GM06990 (cell line): ENCODE data around the gene PERCC1.

ENCODE experiments used
- DNase-seq: peaks from one replicate; pipeline ENCODE4 v3.0.0-alpha.2; 2011; ENCODE audit not compliant: insufficient read length; ENCODE audit errors: extremely low read depth
- H3K27me3 ChIP-seq: replicated peaks from 2 replicates; pipeline ENCODE4 v1.6.0; 2011; ENCODE audit warnings: low read length; ENCODE audit not compliant: control insufficient read depth, insufficient read depth
- H3K36me3 ChIP-seq: 2 replicates; pipeline ENCODE4 v1.5.1; 2011; ENCODE audit warnings: low read length; ENCODE audit not compliant: control insufficient read depth, insufficient read depth
- H3K4me3 ChIP-seq: replicated peaks from 2 replicates; pipeline ENCODE4 v1.5.1; 2011; ENCODE audit warnings: low read depth, mild to moderate bottlenecking, control low read depth, low read length
- CTCF ChIP-seq: IDR thresholded peaks from 2 replicates; pipeline ENCODE4 v1.5.1; 2011; ENCODE audit warnings: low read length, control low read depth, mild to moderate bottlenecking, inconsistent platforms; ENCODE audit not compliant: insufficient read depth, poor library complexity, severe bottlenecking

The PERCC1 gene

GRCh38 chr16:1429012-1429411 is 1.9 kb upstream of the PERCC1 start:
- DNase-seq = no peak
- H3K27me3 ChIP-seq = no peaks in the 10 kb centered on the region; the same call in 1 of the 2 replicates
- TF ChIP-seq CTCF = no peak
- H3K4me3 ChIP-seq = no peak overlapping the region
- no peaks in the 10 kb centered on the region for H3K36me3 ChIP-seq

DNA sequence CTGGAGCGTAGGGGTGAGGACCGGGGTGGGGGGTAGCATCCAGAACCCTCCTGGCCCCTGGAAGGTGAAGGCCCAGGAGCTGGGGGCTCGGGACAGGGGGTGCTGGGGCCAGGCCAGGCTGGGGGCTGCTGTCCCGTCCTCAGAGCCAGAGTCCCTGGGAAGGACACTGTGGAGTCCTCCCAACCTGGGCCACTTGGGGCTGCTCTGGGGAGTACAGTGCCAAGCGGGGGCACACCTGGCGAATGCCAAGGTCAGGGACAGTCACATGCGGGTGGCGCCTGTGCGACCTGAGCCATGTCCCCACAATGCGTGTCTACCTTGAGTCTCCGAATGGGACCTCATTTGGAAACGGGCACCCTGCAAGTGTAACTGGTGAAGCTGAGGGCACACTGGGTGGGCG is 1.2 kb upstream of the PERCC1 start:
- H3K4me3 ChIP-seq = no peak overlapping the region
- no peak for DNase-seq
- H3K27me3 ChIP-seq = no peaks in the 10 kb centered on the region; the same call in 1 of the 2 replicates
- TF ChIP-seq CTCF = no peak
- no peaks in the 10 kb centered on the region for H3K36me3 ChIP-seq

DNA sequence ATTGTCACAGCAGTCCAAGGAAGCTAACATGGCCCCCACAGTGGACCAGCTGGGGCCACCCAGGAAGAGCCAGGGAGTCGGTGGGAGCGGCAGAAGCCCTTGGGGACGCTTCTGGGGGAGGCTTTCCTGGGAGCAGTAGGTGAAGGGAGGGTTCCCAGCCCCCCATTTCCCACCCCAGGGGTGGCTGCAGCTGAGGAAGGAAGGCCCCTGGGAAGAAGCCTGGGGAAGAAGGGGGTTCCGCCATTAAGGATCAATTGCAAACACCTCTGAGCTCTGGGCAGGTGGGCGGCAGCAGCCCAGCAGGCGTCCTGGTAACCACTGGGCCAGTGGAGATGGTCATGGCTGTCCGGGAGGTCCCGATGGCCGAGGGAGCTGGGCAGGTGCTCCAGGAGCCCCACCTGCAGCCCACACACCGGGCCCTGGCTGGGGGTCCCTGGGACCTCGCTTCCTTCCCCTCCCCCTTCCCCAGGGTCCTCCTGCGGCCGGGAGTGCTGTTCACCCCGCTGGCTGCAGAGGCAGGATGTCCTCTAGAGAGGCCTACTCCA is 592 bp upstream of the PERCC1 start:
- no peaks in the 10 kb centered on the region for H3K36me3 ChIP-seq
- H3K4me3 ChIP-seq = no peak overlapping the region
- DNase-seq = no peak
- H3K27me3 ChIP-seq = no peaks in the 10 kb centered on the region; the same call in 1 of the 2 replicates
- no peak for TF ChIP-seq CTCF

GRCh38 chr16:1431497-1432270 is 806 bp downstream of the PERCC1 start:
- no peak overlapping the region for H3K4me3 ChIP-seq
- DNase-seq = no peak
- H3K27me3 ChIP-seq = no peaks in the 10 kb centered on the region; the same call in 1 of the 2 replicates
- TF ChIP-seq CTCF = no peak
- no peaks in the 10 kb centered on the region for H3K36me3 ChIP-seq

DNA sequence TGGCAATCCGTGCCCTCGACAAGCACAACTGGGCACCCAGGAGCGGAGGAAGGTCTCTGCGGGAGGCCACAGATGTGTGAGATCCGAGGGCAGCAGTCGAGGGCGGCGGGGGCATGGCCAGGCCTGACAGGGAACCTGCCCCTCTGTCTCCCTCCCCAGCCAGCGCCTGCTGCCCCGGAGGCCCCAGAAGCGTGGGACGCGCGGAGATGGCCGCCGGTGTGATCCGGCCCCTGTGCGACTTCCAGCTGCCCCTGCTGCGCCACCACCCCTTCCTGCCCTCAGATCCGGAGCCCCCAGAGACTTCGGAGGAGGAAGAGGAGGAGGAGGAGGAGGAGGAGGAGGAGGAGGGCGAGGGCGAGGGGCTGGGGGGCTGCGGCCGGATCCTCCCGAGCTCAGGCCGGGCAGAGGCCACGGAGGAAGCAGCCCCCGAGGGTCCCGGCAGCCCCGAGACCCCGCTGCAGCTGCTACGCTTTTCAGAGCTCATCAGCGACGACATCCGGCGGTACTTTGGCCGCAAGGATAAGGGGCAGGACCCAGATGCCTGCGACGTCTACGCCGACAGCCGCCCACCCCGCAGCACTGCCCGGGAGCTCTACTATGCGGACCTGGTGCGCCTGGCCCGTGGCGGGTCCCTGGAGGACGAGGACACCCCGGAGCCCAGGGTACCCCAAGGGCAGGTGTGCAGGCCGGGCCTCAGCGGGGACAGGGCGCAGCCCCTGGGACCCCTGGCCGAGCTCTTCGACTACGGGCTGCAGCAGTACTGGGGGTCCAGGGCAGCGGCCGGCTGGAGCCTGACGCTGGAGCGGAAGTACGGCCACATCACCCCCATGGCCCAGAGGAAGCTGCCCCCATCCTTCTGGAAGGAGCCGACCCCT is 1.7 kb downstream of the PERCC1 start:
- no peak for DNase-seq
- H3K27me3 ChIP-seq = no peaks in the 10 kb centered on the region; the same call in 1 of the 2 replicates
- no peaks in the 10 kb centered on the region for H3K36me3 ChIP-seq
- no peak overlapping the region for H3K4me3 ChIP-seq
- no peak for TF ChIP-seq CTCF
